Measurements from ENCODE around the gene BRIP1. TPM values are rescaled to one million over a fixed set of nuclear protein-coding genes. Genes with fewer than 3 reads are reported as not detected.

Gene BRIP1
- total and polyA plus RNA-seq, 9 of the 15 experiments (the other 6 are each of a cell fraction or from before 2014, with no cell fraction given) = 2.4 to 17.5 (median 11.2) TPM

DNA sequence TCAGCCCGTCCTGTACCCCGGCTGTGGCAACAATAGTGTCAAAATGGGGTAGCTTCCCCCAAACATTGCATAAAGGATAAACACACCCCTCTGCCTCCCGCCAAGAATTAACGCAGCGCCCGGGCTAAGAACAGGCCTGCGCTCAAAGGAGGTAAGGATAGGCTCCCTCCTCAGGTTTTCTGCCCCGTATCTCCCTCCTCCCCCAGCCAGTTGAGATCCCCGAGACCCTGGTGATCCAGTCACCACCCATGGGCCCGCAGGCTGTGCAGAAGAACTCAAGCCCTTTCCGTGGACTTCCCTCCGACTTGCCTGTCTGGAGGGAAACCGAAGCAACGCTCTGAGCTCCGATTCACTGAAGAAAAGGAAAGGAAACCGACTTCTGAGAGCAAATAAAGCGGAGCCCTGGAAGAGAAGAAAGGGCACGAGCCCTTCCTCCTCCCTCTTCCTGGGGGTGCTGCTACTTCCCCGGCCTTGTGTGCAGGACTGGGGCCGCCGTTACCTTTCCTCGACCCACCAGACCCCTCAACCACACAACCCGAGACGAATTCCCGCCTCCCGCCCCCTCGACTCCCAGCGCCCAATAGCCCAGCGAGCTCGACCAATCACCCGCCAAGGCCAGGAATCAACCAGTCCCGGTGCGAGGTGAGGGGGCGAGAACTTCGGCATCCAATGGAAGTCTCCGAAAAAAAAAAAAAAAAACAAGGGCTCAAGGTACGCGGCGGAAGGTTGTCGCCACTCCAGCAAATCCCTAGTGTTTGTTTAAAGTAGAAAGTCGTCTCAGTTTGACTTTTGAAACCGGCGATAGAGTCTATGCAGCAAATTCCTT, at the start of gene BRIP1 (continued):
- TF ChIP-seq, protein P1, sequence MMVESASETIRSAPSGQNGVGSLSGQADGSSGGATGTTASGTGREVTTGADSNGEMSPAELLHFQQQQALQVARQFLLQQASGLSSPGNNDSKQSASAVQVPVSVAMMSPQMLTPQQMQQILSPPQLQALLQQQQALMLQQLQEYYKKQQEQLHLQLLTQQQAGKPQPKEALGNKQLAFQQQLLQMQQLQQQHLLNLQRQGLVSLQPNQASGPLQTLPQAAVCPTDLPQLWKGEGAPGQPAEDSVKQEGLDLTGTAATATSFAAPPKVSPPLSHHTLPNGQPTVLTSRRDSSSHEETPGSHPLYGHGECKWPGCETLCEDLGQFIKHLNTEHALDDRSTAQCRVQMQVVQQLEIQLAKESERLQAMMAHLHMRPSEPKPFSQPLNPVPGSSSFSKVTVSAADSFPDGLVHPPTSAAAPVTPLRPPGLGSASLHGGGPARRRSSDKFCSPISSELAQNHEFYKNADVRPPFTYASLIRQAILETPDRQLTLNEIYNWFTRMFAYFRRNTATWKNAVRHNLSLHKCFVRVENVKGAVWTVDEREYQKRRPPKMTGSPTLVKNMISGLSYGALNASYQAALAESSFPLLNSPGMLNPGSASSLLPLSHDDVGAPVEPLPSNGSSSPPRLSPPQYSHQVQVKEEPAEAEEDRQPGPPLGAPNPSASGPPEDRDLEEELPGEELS (CRISPR knock-in tag; IDR thresholded peaks at IDR 0.05; ENCODE audit: borderline replicate concordance) = no peak
- 0 out of 2 replicates have a peak, but pooled peaks have one; percentile 26 for TF ChIP-seq SOX6 (IDR thresholded peaks at IDR 0.05)
- peak; percentile 89 for TF ChIP-seq NFYB (IDR thresholded peaks at IDR 0.05; ENCODE audit: extremely low read depth, insufficient read length)
- peak; percentile 95 for TF ChIP-seq POLR2A (conservative IDR thresholded peaks at IDR 0.05)
- TF ChIP-seq MBD2 (IDR thresholded peaks at IDR 0.05; ENCODE audit: borderline replicate concordance, low read depth) = peak; percentile 91
- peak in 2 of 3 experiments; percentile 36 to 72 for TF ChIP-seq YY1 (IDR thresholded peaks at IDR 0.05; ENCODE audit: borderline replicate concordance in 1 of 3, control insufficient read depth in 1 of 3, extremely low read depth in 1 of 3, insufficient read depth in 3 of 3, insufficient read length in 1 of 3, insufficient replicate concordance in 2 of 3, low read depth in 1 of 3, low read length in 2 of 3)
- TF ChIP-seq, protein P2, sequence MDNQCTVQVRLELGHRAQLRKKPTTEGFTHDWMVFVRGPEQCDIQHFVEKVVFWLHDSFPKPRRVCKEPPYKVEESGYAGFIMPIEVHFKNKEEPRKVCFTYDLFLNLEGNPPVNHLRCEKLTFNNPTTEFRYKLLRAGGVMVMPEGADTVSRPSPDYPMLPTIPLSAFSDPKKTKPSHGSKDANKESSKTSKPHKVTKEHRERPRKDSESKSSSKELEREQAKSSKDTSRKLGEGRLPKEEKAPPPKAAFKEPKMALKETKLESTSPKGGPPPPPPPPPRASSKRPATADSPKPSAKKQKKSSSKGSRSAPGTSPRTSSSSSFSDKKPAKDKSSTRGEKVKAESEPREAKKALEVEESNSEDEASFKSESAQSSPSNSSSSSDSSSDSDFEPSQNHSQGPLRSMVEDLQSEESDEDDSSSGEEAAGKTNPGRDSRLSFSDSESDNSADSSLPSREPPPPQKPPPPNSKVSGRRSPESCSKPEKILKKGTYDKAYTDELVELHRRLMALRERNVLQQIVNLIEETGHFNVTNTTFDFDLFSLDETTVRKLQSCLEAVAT (IDR thresholded peaks at IDR 0.05) = peak in 1 of 2 experiments; percentile 84; a peak in 3 of 4 replicates
- TF ChIP-seq ZNF212 (CRISPR knock-in tag; IDR thresholded peaks at IDR 0.05) = no peak
- TF ChIP-seq, protein P3, sequence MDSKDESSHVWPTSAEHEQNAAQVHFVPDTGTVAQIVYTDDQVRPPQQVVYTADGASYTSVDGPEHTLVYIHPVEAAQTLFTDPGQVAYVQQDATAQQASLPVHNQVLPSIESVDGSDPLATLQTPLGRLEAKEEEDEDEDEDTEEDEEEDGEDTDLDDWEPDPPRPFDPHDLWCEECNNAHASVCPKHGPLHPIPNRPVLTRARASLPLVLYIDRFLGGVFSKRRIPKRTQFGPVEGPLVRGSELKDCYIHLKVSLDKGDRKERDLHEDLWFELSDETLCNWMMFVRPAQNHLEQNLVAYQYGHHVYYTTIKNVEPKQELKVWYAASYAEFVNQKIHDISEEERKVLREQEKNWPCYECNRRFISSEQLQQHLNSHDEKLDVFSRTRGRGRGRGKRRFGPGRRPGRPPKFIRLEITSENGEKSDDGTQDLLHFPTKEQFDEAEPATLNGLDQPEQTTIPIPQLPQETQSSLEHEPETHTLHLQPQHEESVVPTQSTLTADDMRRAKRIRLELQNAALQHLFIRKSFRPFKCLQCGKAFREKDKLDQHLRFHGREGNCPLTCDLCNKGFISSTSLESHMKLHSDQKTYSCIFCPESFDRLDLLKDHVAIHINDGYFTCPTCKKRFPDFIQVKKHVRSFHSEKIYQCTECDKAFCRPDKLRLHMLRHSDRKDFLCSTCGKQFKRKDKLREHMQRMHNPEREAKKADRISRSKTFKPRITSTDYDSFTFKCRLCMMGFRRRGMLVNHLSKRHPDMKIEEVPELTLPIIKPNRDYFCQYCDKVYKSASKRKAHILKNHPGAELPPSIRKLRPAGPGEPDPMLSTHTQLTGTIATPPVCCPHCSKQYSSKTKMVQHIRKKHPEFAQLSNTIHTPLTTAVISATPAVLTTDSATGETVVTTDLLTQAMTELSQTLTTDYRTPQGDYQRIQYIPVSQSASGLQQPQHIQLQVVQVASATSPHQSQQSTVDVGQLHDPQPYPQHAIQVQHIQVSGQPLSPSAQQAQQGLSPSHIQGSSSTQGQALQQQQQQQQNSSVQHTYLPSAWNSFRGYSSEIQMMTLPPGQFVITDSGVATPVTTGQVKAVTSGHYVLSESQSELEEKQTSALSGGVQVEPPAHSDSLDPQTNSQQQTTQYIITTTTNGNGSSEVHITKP (IDR thresholded peaks at IDR 0.05; ENCODE audit: partially characterized antibody) = peak; percentile 50
- TF ChIP-seq MAZ (CRISPR knock-in tag; conservative IDR thresholded peaks at IDR 0.05 in 1 of 2, IDR thresholded peaks at IDR 0.05 in 1 of 2) = peak; percentile 45 to 58; a peak in 2 of 4 replicates
- TF ChIP-seq RBFOX2 (IDR thresholded peaks at IDR 0.05; ENCODE audit: low read depth, low read length) = peak; percentile 89
- TF ChIP-seq KDM5B (IDR thresholded peaks at IDR 0.05; ENCODE audit: insufficient replicate concordance, low read depth, low read length) = peak; percentile 83
